Thoracic aorta (tissue), 2 donors: ENCODE measurements around the gene PHF2. TPM values are rescaled to one million over a fixed set of nuclear protein-coding genes. Genes with fewer than 3 reads are reported as not detected.

Source experiments
- ATAC-seq: fragments of 150-250 bp; one replicate; pipeline ENCODE4 v1.8.0; 2017; ENCODE audit warnings: low read depth; ENCODE audit not compliant: insufficient number of reproducible peaks, low FRiP score
- DNase-seq: peaks from one replicate; pipeline ENCODE4 v3.0.0-alpha.2; 2020; ENCODE audit warnings: low spot score
- H3K27ac ChIP-seq, 2 donors: fragments of 200-600 bp; sonication (generic); 1 replicate in 1 of 2; 2 replicates in 1 of 2; pipeline ENCODE4 v1.5.1; 2016; ENCODE audit warnings: mild to moderate bottlenecking in 2 of 2, moderate library complexity in 2 of 2
- H3K27me3 ChIP-seq: fragments of 200-600 bp; sonication (generic); replicated peaks from 2 replicates; pipeline ENCODE4 v1.6.0; 2016; ENCODE audit warnings: mild to moderate bottlenecking; ENCODE audit not compliant: insufficient read depth
- H3K36me3 ChIP-seq: fragments of 200-600 bp; sonication (generic); one replicate; pipeline ENCODE4 v1.5.1; 2016
- H3K4me1 ChIP-seq, 2 donors: fragments of 200-600 bp; sonication (generic); 1 replicate in 1 of 2; 2 replicates in 1 of 2; pipeline versions ENCODE4 v1.5.1 to v1.6.0; 2016; ENCODE audit warnings: low read depth in 2 of 2, mild to moderate bottlenecking in 1 of 2; ENCODE audit not compliant: control insufficient read depth in 1 of 2
- H3K4me3 ChIP-seq: fragments of 200-600 bp; sonication (generic); 2 replicates; pipeline ENCODE4 v1.5.1; 2016; ENCODE audit warnings: mild to moderate bottlenecking
- H3K9me3 ChIP-seq: fragments of 200-600 bp; sonication (generic); 2 replicates; pipeline ENCODE4 v1.5.1; 2016
- total RNA-seq, 2 donors: library from RNA; depleted of rRNA; stranded (reverse); fragments of >200 nt; gene quantifications; one replicate each; pipeline versions ENCODE4 v1.1.0 to v1.2.3, GENCODE V29; 2016
- TF ChIP-seq, protein P1 (sequence below): fragments of 200-600 bp; sonication (generic); IDR thresholded peaks from one replicate; pipeline ENCODE4 v1.5.1; 2019; ENCODE audit warnings: antibody characterized with exemption

The PHF2 gene
- total RNA-seq, 2 donors from 2014 or later, result 29.9 to 36.6 TPM

DNA sequence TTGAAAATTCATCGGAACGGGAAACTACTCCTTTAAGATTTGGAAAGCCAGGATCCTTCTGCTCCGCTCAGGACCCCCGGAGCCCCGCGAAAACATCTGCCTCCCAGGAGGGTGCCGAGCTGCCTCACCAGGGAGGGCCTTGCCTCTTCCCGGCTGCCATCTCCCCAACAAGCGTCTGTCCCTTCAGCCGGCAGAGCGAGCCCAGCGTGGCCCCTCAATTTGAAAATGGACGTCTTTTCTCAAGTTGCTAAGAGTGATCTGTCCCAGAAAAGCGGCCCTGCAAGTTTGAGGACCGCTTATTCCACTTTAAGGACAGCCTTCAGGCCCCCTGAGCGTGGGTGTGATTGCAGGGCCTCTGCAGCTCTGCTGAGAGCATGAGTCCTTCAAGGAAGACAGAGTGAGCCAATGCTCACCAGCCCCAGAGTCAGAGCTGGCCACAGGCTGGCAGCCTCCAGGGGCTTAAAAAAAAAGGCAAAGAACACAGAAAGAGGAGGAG is 101.3 kb downstream of the PHF2 start:
- H3K4me1 ChIP-seq, result no peaks in the 10 kb centered on the region
- ATAC-seq, result no peak
- H3K27ac ChIP-seq, result no peak overlapping the region
- DNase-seq, result no peak
- H3K4me3 ChIP-seq, result no peak overlapping the region
- no peaks in the 10 kb centered on the region for H3K27me3 ChIP-seq
- peaks cover 39% of the 10 kb centered on the region for H3K36me3 ChIP-seq
- TF ChIP-seq, protein P1, sequence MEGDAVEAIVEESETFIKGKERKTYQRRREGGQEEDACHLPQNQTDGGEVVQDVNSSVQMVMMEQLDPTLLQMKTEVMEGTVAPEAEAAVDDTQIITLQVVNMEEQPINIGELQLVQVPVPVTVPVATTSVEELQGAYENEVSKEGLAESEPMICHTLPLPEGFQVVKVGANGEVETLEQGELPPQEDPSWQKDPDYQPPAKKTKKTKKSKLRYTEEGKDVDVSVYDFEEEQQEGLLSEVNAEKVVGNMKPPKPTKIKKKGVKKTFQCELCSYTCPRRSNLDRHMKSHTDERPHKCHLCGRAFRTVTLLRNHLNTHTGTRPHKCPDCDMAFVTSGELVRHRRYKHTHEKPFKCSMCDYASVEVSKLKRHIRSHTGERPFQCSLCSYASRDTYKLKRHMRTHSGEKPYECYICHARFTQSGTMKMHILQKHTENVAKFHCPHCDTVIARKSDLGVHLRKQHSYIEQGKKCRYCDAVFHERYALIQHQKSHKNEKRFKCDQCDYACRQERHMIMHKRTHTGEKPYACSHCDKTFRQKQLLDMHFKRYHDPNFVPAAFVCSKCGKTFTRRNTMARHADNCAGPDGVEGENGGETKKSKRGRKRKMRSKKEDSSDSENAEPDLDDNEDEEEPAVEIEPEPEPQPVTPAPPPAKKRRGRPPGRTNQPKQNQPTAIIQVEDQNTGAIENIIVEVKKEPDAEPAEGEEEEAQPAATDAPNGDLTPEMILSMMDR, result no peak
- H3K9me3 ChIP-seq, result no peaks in the 10 kb centered on the region

DNA sequence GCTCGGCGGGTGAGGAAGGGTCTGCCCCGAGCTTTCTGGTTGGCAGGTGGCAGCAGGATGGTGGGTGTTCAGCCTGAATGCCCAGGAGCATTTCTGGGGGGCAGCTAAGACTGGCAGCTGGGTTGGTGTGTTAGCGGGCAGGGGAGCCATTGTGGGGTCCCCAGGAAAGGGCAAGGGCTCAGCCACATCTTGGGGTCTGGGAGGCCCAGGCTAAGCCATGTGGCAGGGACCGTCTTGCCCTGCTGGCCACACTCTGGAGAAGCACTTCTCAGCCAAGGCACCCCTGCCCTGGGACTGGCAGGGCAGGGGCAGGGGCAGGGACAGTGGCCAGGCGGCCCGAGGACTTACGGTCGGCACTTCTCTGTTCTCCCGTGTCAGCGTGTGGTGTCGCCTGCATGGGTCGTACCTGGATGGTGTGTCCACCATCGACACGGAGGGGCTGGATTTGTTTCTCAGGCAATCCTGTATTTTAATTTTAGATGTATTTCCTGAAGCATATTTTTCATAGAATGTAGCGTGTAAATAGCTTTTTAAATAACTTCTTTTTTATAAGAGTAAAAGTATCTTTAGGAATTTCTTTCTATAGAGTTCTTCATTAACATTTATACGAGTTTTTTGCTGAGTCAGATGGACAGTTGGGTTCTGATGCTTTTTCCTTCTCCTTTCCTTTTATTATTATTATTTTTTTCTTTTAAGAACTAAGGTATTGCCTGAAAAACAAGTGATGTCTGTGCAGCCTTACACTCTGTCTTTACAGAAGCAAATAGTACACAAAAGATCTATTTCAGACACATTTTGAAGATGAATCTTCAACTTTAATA is 102.0 kb downstream of the PHF2 start:
- H3K27me3 ChIP-seq, result no peaks in the 10 kb centered on the region
- no peak overlapping the region for H3K27ac ChIP-seq
- TF ChIP-seq, protein P1, result no peak
- ATAC-seq (no peak), DNase-seq (no peak)
- no peaks in the 10 kb centered on the region for H3K4me1 ChIP-seq
- peaks cover 39% of the 10 kb centered on the region for H3K36me3 ChIP-seq
- no peak overlapping the region for H3K4me3 ChIP-seq
- H3K9me3 ChIP-seq, result no peaks in the 10 kb centered on the region

DNA sequence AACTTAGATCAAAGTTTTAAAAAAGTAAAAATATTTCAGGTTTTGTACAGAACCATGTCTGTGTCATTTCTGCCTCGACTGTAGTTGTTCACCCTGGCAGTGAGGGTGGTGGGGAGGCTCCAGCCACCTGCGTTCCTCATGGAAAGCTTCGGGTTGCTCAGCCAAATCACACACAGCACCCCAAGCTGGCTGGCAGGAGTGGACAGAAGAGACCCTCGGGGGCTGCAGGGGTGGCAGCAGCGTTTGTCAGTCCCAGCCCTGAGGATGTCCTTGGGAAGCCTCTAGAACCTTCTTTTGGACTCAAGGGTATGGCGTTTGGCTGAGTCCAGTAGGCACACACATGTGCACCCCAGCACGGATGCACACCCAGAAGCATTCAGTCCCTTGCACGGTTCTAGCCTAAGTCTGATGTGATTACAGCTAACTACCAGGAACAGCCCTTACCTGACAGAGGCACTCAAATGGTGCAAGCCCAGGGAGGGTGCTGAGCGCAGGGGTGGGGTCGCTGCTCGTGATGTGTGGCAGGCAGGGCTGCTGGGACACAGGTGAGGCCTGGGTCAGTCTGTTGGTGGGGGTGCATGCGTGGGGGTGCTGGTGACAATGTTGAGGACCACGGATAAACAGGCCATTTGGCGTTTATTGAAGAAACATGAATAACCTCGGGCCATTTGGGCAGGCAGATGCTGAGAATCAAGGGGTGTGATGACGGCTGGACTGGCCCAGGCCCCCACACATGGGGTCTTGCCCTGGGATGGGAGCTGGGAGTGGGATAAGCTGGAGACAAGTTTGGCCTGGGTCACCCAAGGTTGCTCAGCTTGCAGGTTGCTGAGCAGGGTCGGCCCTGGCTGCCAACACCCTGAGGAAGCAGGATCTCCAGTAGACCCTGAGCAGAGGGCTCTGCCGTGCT is 103.4 kb downstream of the PHF2 start:
- H3K27me3 ChIP-seq, result no peaks in the 10 kb centered on the region
- H3K4me3 ChIP-seq, result no peak overlapping the region
- DNase-seq (no peak), ATAC-seq (no peak)
- no peak overlapping the region for H3K27ac ChIP-seq
- H3K4me1 ChIP-seq, result no peaks in the 10 kb centered on the region
- peaks cover 28% of the 10 kb centered on the region for H3K36me3 ChIP-seq
- H3K9me3 ChIP-seq, result no peaks in the 10 kb centered on the region
- TF ChIP-seq, protein P1, result no peak

DNA sequence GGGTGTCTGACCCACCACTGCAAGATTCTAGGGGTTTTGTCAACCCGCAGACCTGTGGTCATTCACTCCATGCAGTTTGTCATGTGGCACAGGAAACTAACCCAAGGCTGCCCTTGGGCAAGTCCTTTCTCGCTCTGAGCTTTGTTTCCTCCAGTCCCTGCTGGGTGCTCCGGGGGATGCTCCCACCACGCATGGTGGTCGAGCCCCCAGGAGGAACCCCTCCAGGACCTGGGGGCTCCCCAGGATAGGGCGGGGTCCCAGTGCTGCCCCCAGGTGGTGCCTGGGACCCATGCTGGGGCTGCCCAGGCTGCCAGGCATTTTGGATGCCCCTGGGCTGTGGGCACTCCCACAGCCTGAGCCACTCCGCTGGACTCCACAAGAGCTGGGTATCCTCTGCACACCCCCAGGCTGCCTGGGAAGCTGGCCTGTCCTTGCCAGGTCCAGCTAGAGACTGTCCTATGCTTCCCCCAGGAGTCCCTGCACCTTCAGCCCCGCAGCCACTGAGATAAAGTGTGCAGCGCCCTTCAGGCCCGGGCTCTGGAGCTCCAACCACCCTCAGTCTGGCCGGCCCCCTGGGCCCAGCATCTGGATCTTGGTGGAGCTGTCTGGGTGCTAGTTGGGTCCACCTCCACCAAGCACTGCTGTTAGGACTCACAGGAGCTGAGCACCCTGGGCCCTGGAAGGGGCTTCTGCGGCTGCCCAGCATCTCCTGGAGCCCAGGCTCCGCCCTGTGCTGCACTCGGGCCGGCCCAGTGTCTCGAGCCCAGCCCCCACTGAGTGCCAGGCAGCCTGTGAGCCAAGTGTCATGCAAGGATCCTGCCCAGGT is 104.3 kb downstream of the PHF2 start:
- no peak for ATAC-seq
- TF ChIP-seq, protein P1, result no peak
- H3K4me3 ChIP-seq, result no peak overlapping the region
- H3K4me1 ChIP-seq, result no peaks in the 10 kb centered on the region
- no peak for DNase-seq
- H3K27ac ChIP-seq, result no peak overlapping the region
- peaks cover 24% of the 10 kb centered on the region for H3K36me3 ChIP-seq
- H3K27me3 ChIP-seq, result no peaks in the 10 kb centered on the region
- no peaks in the 10 kb centered on the region for H3K9me3 ChIP-seq
